ENCODE measurements around the gene BCAS1.
A peak's percentile ranks its signal among the peaks of the same experiment; 100 is the strongest.

The BCAS1 gene

DNA sequence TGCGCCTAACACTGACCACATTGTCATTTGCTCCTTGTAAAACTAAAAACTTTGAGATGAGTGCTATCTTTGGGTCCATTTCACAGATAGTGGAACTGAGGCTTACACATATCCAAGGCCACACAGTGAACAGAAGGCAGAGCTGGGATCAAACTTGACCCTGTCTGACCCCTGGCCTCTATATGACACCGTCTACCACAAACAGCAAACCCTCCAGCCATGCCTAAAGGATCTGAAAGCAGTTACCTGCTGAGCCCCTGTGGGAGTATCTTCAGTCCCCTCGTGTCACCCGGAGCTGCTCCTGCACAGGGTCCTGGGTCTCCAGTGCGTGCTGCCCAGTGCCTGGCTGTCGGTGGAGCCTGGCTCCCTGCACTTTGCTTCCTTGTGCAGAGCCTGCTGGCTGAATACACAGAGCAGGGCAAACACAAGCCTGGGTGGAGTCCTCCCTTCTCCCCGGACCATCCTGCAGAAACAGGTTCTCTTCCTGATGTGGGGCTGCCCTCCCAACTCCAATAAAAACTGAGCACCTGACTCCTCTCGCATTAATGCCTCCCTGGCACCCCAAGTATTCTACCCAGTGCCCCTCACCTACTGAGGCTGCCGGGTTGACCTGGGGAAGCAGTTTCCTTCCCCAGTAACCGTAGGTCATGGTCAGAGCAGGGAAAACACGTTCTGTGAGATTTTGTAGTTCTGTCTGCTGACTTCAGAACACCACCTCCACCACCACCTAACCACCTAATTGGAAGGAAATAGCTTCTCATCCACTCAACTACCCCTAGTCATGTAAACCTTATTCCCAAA, at the start of gene BCAS1:
BCAS1 (minus strand) TSS at position 408 of the 801 bp plus-strand sequence. CDS start 11,876 bp downstream, outside the sequence.
- no peak for DNase-seq (ENCODE audit: low spot score)

DNA sequence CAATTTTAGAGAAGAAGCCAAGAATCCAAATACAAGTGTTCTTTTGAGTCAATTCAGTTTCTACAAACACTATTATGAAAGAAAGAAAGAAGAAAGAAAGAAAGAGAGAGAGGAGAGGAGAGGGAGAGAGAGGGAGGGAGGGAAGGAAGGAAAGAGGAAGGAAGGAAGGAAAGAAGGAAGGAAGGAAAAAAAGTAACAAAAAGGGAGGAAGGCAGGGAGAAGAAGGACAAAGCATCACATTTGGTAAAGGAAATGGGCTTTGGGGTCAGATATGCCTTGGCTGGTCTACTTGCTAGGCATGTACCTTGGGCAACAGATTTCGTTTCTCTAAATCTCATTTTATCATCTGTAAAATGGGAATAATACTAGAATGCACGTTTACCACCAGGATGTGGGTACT, 49.4 kb upstream of the BCAS1 start:
- no peak for DNase-seq (ENCODE audit: low spot score)

- DNase-seq (ENCODE audit: low spot score): no peak
Measured at GRCh38 chr20:54118220-54119001, 48.0 kb upstream of the BCAS1 start.

GRCh38 chr20:54116550-54117235, 46.3 kb upstream of the BCAS1 start:
- no peak for DNase-seq (ENCODE audit: low spot score)

GRCh38 chr20:54115172-54115854, 44.9 kb upstream of the BCAS1 start:
- DNase-seq (ENCODE audit: low spot score): no peak

DNA sequence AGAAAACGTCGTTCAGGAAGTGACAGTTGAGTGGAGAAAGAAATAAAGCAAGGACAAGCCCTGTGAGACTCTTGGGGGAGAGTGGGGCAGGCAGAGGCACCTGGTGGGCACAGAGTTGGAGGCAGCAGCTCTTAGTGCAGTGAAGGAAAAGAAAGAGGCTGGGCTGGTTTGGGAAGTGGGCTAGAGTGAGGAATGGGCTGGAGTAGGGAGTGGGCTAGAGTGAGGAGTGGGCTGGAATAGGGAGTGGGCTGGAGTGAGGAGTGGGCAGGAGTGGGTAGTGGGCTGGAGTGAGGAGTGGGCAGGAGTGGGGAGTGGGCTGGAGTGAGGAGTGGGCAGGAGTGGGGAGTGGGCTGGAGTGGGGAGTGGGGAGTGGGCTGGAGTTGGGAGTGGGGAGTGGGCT, 43.7 kb upstream of the BCAS1 start:
- no peak for DNase-seq (ENCODE audit: low spot score)

- no peak for DNase-seq (ENCODE audit: low spot score)
Measured at GRCh38 chr20:54113566-54113965, 43.2 kb upstream of the BCAS1 start.

GRCh38 chr20:54112221-54112884, 42.0 kb upstream of the BCAS1 start:
- no peak for DNase-seq (ENCODE audit: low spot score)

GRCh38 chr20:54111460-54111859, 41.1 kb upstream of the BCAS1 start:
- no peak for DNase-seq (ENCODE audit: low spot score)

DNA sequence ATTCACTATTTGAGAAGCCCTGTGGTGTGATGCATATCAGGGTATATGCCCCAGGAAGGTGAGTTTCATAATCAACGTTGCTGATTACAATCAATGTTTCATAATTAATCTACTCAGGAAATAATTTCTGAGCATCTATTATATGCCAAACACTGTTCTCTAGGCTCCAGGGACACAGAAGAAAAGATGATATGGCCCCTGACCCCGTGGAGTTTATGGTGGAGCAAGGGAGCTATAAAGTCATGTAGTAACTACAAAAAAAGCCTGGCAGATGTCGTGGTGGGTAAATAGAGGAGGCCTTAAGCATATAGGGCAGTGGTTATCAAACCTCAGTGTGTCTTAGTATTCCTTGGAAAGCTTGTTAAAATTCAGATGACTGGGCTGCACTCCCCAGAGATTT, 40.1 kb upstream of the BCAS1 start:
- DNase-seq (ENCODE audit: low spot score): no peak

GRCh38 chr20:54110041-54110440, 39.6 kb upstream of the BCAS1 start:
- DNase-seq (ENCODE audit: low spot score): no peak

- DNase-seq (ENCODE audit: low spot score): no peak
Measured at GRCh38 chr20:54108817-54109216, 38.4 kb upstream of the BCAS1 start.

GRCh38 chr20:54108326-54108642, 37.9 kb upstream of the BCAS1 start:
- DNase-seq (ENCODE audit: low spot score): no peak

- peak; percentile 62 for DNase-seq (ENCODE audit: low spot score)
Measured at GRCh38 chr20:54107600-54108325, 37.4 kb upstream of the BCAS1 start.

DNA sequence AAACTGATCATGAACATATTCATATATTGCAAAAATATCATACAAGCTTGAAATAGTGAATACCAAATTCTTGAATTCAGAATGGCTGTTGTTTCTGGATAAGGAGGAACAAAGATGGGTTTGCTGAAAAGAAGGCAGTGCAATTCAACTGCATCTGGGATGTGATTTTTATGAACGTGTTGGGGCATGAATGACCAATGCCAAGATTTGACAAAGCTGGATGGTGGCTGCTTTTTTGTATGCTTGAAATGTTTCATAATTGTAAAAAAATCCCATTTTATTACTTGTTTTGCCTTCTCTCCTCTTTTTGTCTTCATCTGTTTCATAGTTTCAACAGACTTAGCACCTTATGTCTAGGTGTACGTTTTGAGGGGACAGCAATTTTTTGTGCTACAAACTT, 36.8 kb upstream of the BCAS1 start:
- no peak for DNase-seq (ENCODE audit: low spot score)

DNA sequence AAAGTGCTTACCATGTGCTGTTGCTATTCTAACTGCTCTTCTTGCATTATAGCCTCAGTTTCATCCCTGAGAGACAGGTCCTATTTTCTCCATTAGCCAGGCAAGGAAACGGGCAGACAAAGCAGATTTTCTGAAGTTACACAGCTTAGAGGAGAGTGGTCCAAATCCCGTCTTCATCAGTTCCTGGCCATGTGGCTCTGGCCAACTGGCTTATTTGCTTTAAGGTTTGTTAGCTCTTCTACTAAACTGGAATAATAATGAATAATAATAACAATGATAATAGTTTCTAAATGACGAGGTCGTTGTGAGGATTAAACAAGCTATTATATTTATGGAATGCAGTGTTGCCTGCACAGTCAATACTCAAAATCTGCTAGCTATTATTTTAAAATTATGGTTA, 35.8 kb upstream of the BCAS1 start:
- no peak for DNase-seq (ENCODE audit: low spot score)

GRCh38 chr20:54105653-54106052, 35.3 kb upstream of the BCAS1 start:
- no peak for DNase-seq (ENCODE audit: low spot score)

GRCh38 chr20:54104781-54105180, 34.4 kb upstream of the BCAS1 start:
- no peak for DNase-seq (ENCODE audit: low spot score)

GRCh38 chr20:54103762-54104600, 33.6 kb upstream of the BCAS1 start:
- DNase-seq (ENCODE audit: low spot score): no peak

DNA sequence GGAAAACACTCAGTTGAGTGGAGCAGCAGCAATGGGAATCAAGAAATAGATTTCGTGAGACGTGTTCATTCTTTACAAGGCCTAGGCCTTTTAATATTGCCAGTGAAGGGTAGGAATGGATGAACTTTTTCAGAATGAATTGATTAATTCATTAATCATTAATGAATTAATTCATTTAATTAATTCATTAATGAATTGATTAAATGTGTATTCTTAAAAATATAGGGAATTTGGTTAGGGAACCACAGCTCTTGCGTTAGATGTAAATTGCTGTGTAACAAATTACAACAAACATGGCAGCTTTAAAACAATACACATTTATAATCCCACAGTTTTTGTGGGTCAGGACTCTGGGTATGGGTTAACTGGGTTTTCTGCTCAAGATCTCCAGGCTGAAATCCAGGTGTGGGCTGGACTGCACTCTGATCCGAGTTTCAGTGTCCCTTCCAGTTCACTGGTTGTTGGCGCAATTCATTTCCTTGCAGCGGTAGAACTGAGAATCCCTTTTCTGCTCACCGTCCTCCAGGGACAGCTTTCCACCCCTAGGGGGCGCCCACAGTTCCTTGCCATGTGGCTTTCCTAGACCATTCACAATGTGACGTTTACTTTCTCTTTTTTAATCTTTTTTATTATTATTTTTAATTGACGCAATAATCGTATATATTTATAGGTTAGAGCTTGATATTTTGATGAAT, 32.8 kb upstream of the BCAS1 start:
- peak; percentile 69 for DNase-seq (ENCODE audit: low spot score)
